ENCODE results near the gene DNAJB9.

The DNAJB9 gene

GRCh38 chr7:108592646-108593201, 23.1 kb downstream of the DNAJB9 start:
- no peak overlapping the region for H4K8ac ChIP-seq (ENCODE audit: low read length)
- H3K36me3 ChIP-seq (ENCODE audit: control insufficient read depth in 1 of 2, insufficient read depth in 2 of 2, low read depth in 1 of 2, low read length in 2 of 2), result no peaks in the 10 kb centered on the region
- no peak overlapping the region for H3K23ac ChIP-seq (ENCODE audit: low read length in 2 of 2)
- no peak overlapping the region for H2AK5ac ChIP-seq (ENCODE audit: low read length, severe bottlenecking)
- no peak overlapping the region for H2BK120ac ChIP-seq (ENCODE audit: low read depth, low read length)
- no peak overlapping the region for H2BK12ac ChIP-seq (ENCODE audit: low read length in 2 of 2)
- H2BK5ac ChIP-seq (ENCODE audit: low read depth, low read length, poor library complexity, severe bottlenecking), result no peak overlapping the region
- WGBS, result 75% methylated on average over 3 of the region's 3 CpGs
- no peak overlapping the region for H3K14ac ChIP-seq (ENCODE audit: low read length in 2 of 2)
- no peaks in the 10 kb centered on the region for H3K27me3 ChIP-seq (ENCODE audit: control insufficient read depth in 1 of 2, insufficient read depth in 1 of 2, low read length in 2 of 2)
- no peaks in the 10 kb centered on the region for H3K9me3 ChIP-seq (ENCODE audit: control insufficient read depth, low read length)
- no peak overlapping the region for H3K27ac ChIP-seq (ENCODE audit: low read length, poor library complexity, severe bottlenecking)
- H3K4me3 ChIP-seq (ENCODE audit: insufficient read depth in 1 of 2, low read depth in 1 of 2, low read length in 2 of 2), result no peak overlapping the region
- no peak overlapping the region for H2BK15ac ChIP-seq (ENCODE audit: low read depth, poor library complexity, severe bottlenecking)
- no peak overlapping the region for H3K4ac ChIP-seq (ENCODE audit: low read depth in 1 of 2, low read length in 2 of 2)
- H3K18ac ChIP-seq (ENCODE audit: low read depth in 1 of 2, low read length in 2 of 2), result no peak overlapping the region
- DNase-seq, result no peak
- no peak overlapping the region for H3K4me2 ChIP-seq (ENCODE audit: low read length, poor library complexity, severe bottlenecking)
- H2AFZ ChIP-seq (ENCODE audit: low read depth, low read length), result no peak overlapping the region
- H4K91ac ChIP-seq (ENCODE audit: low read length), result no peak overlapping the region
- no peaks in the 10 kb centered on the region for H3K79me1 ChIP-seq (replicated peaks; ENCODE audit: low read length, poor library complexity, severe bottlenecking)
- H3K9ac ChIP-seq (ENCODE audit: low read length), result no peak overlapping the region
- H3K4me1 ChIP-seq (ENCODE audit: control insufficient read depth, insufficient read depth, low read depth, low read length), result peaks cover 4% of the 10 kb centered on the region

GRCh38 chr7:108596560-108596959, 26.9 kb downstream of the DNAJB9 start:
- H3K4me1 ChIP-seq (ENCODE audit: control insufficient read depth, insufficient read depth, low read depth, low read length), result no peaks in the 10 kb centered on the region
- no peak overlapping the region for H2AFZ ChIP-seq (ENCODE audit: low read depth, low read length)
- H3K4ac ChIP-seq (ENCODE audit: low read depth in 1 of 2, low read length in 2 of 2), result no peak overlapping the region
- H3K36me3 ChIP-seq (ENCODE audit: control insufficient read depth in 1 of 2, insufficient read depth in 2 of 2, low read depth in 1 of 2, low read length in 2 of 2), result no peaks in the 10 kb centered on the region
- H3K14ac ChIP-seq (ENCODE audit: low read length in 2 of 2), result no peak overlapping the region
- no peak overlapping the region for H4K8ac ChIP-seq (ENCODE audit: low read length)
- H3K27me3 ChIP-seq (ENCODE audit: control insufficient read depth in 1 of 2, insufficient read depth in 1 of 2, low read length in 2 of 2), result peaks cover 0 to 13% of the 10 kb centered on the region in 2 experiments
- no peak overlapping the region for H2BK120ac ChIP-seq (ENCODE audit: low read depth, low read length)
- no peak overlapping the region for H2BK12ac ChIP-seq (ENCODE audit: low read length in 2 of 2)
- H2BK5ac ChIP-seq (ENCODE audit: low read depth, low read length, poor library complexity, severe bottlenecking), result no peak overlapping the region
- no peak overlapping the region for H3K9ac ChIP-seq (ENCODE audit: low read length)
- no peak overlapping the region for H4K91ac ChIP-seq (ENCODE audit: low read length)
- no peaks in the 10 kb centered on the region for H3K79me1 ChIP-seq (replicated peaks; ENCODE audit: low read length, poor library complexity, severe bottlenecking)
- no peak for DNase-seq
- 93% methylated on average over 3 of the region's 4 CpGs for WGBS
- no peak overlapping the region for H3K18ac ChIP-seq (ENCODE audit: low read depth in 1 of 2, low read length in 2 of 2)
- no peak overlapping the region for H3K4me3 ChIP-seq (ENCODE audit: insufficient read depth in 1 of 2, low read depth in 1 of 2, low read length in 2 of 2)
- H2BK15ac ChIP-seq (ENCODE audit: low read depth, poor library complexity, severe bottlenecking), result no peak overlapping the region
- H3K27ac ChIP-seq (ENCODE audit: low read length, poor library complexity, severe bottlenecking), result no peak overlapping the region
- no peak overlapping the region for H2AK5ac ChIP-seq (ENCODE audit: low read length, severe bottlenecking)
- H3K9me3 ChIP-seq (ENCODE audit: control insufficient read depth, low read length), result no peaks in the 10 kb centered on the region
- no peak overlapping the region for H3K4me2 ChIP-seq (ENCODE audit: low read length, poor library complexity, severe bottlenecking)
- no peak overlapping the region for H3K23ac ChIP-seq (ENCODE audit: low read length in 2 of 2)

- Histone ChIP-seq H2BK12ac (ENCODE audit: low read length in 2 of 2) (no peak overlapping the region), H3K4me2 (ENCODE audit: low read length, poor library complexity, severe bottlenecking) (no peak overlapping the region), H2BK5ac (ENCODE audit: low read depth, low read length, poor library complexity, severe bottlenecking) (no peak overlapping the region), H4K8ac (ENCODE audit: low read length) (no peak overlapping the region), H2AFZ (ENCODE audit: low read depth, low read length) (no peak overlapping the region), H3K18ac (ENCODE audit: low read depth in 1 of 2, low read length in 2 of 2) (no peak overlapping the region), H3K9ac (ENCODE audit: low read length) (no peak overlapping the region), H3K27ac (ENCODE audit: low read length, poor library complexity, severe bottlenecking) (no peak overlapping the region), H3K36me3 (ENCODE audit: control insufficient read depth in 1 of 2, insufficient read depth in 2 of 2, low read depth in 1 of 2, low read length in 2 of 2) (no peaks in the 10 kb centered on the region), H2AK5ac (ENCODE audit: low read length, severe bottlenecking) (no peak overlapping the region), H3K79me1 (replicated peaks; ENCODE audit: low read length, poor library complexity, severe bottlenecking) (no peaks in the 10 kb centered on the region), H3K27me3 (ENCODE audit: control insufficient read depth in 1 of 2, insufficient read depth in 1 of 2, low read length in 2 of 2) (peaks cover 0 to 13% of the 10 kb centered on the region in 2 experiments), H4K91ac (ENCODE audit: low read length) (no peak overlapping the region), H3K4me3 (ENCODE audit: insufficient read depth in 1 of 2, low read depth in 1 of 2, low read length in 2 of 2) (no peak overlapping the region), H3K23ac (ENCODE audit: low read length in 2 of 2) (no peak overlapping the region), H3K4me1 (ENCODE audit: control insufficient read depth, insufficient read depth, low read depth, low read length) (no peaks in the 10 kb centered on the region), H3K4ac (ENCODE audit: low read depth in 1 of 2, low read length in 2 of 2) (no peak overlapping the region), H3K14ac (ENCODE audit: low read length in 2 of 2) (no peak overlapping the region), H3K9me3 (ENCODE audit: control insufficient read depth, low read length) (no peaks in the 10 kb centered on the region), H2BK15ac (ENCODE audit: low read depth, poor library complexity, severe bottlenecking) (no peak overlapping the region), H2BK120ac (ENCODE audit: low read depth, low read length) (no peak overlapping the region)
- no peak for DNase-seq
- WGBS, result 25% methylated on average over 1 of the region's 2 CpGs
Observed at GRCh38 chr7:108598153-108598552, 28.5 kb downstream of the DNAJB9 start.

- no peak overlapping the region for H3K27ac ChIP-seq (ENCODE audit: low read length, poor library complexity, severe bottlenecking)
- no peak overlapping the region for H3K4me2 ChIP-seq (ENCODE audit: low read length, poor library complexity, severe bottlenecking)
- no peak overlapping the region for H2BK15ac ChIP-seq (ENCODE audit: low read depth, poor library complexity, severe bottlenecking)
- no peak overlapping the region for H3K4me3 ChIP-seq (ENCODE audit: insufficient read depth in 1 of 2, low read depth in 1 of 2, low read length in 2 of 2)
- H3K36me3 ChIP-seq (ENCODE audit: control insufficient read depth in 1 of 2, insufficient read depth in 2 of 2, low read depth in 1 of 2, low read length in 2 of 2), result no peaks in the 10 kb centered on the region
- no peak overlapping the region for H3K18ac ChIP-seq (ENCODE audit: low read depth in 1 of 2, low read length in 2 of 2)
- no peaks in the 10 kb centered on the region for H3K79me1 ChIP-seq (replicated peaks; ENCODE audit: low read length, poor library complexity, severe bottlenecking)
- H3K14ac ChIP-seq (ENCODE audit: low read length in 2 of 2), result no peak overlapping the region
- H3K9me3 ChIP-seq (ENCODE audit: control insufficient read depth, low read length), result no peaks in the 10 kb centered on the region
- H2BK5ac ChIP-seq (ENCODE audit: low read depth, low read length, poor library complexity, severe bottlenecking), result no peak overlapping the region
- no peaks in the 10 kb centered on the region for H3K4me1 ChIP-seq (ENCODE audit: control insufficient read depth, insufficient read depth, low read depth, low read length)
- no peak overlapping the region for H2BK12ac ChIP-seq (ENCODE audit: low read length in 2 of 2)
- H4K91ac ChIP-seq (ENCODE audit: low read length), result no peak overlapping the region
- H3K4ac ChIP-seq (ENCODE audit: low read depth in 1 of 2, low read length in 2 of 2), result no peak overlapping the region
- no peak overlapping the region for H2AFZ ChIP-seq (ENCODE audit: low read depth, low read length)
- H3K9ac ChIP-seq (ENCODE audit: low read length), result no peak overlapping the region
- no peak overlapping the region for H2BK120ac ChIP-seq (ENCODE audit: low read depth, low read length)
- DNase-seq, result no peak
- H3K23ac ChIP-seq (ENCODE audit: low read length in 2 of 2), result no peak overlapping the region
- 89% methylated on average over 3 of the region's 6 CpGs for WGBS
- H3K27me3 ChIP-seq (ENCODE audit: control insufficient read depth in 1 of 2, insufficient read depth in 1 of 2, low read length in 2 of 2), result peaks cover 0 to 13% of the 10 kb centered on the region in 2 experiments
- no peak overlapping the region for H4K8ac ChIP-seq (ENCODE audit: low read length)
- H2AK5ac ChIP-seq (ENCODE audit: low read length, severe bottlenecking), result no peak overlapping the region
Observed at GRCh38 chr7:108598914-108599580, 29.4 kb downstream of the DNAJB9 start.
